TTC549 (cell line): ENCODE measurements around the gene MAGI1.

ENCODE experiments used
- FAIRE-seq: peaks from 2 replicates; lab custom pipeline; 2012; peaks lifted over from hg19 to GRCh38; lab: Jason Lieb, UNC

Gene MAGI1

GRCh38 chr3:65787827-65788226 lies 250.9 kb downstream of the MAGI1 start:
- FAIRE-seq: no peak

GRCh38 chr3:65787340-65787739 lies 251.4 kb downstream of the MAGI1 start:
- FAIRE-seq: no peak

- no peak for FAIRE-seq
These were observed 251.8 kb downstream of the MAGI1 start for GRCh38 chr3:65786890-65787289.

GRCh38 chr3:65785065-65785645 lies 253.6 kb downstream of the MAGI1 start:
- peak; percentile 73 for FAIRE-seq

- FAIRE-seq: no peak
These were observed 255.6 kb downstream of the MAGI1 start for GRCh38 chr3:65783117-65783516.

GRCh38 chr3:65781594-65781993 lies 257.1 kb downstream of the MAGI1 start:
- FAIRE-seq: no peak

GRCh38 chr3:65779390-65779789 lies 259.3 kb downstream of the MAGI1 start:
- no peak for FAIRE-seq

GRCh38 chr3:65778968-65779367 lies 259.8 kb downstream of the MAGI1 start:
- FAIRE-seq: no peak

GRCh38 chr3:65777050-65777449 lies 261.7 kb downstream of the MAGI1 start:
- no peak for FAIRE-seq

GRCh38 chr3:65776494-65776893 lies 262.2 kb downstream of the MAGI1 start:
- no peak for FAIRE-seq

- FAIRE-seq: no peak
These were observed 262.6 kb downstream of the MAGI1 start for GRCh38 chr3:65776081-65776480.

GRCh38 chr3:65772758-65773157 lies 266.0 kb downstream of the MAGI1 start:
- no peak for FAIRE-seq

- FAIRE-seq: no peak
These were observed 271.2 kb downstream of the MAGI1 start for GRCh38 chr3:65767551-65767950.

GRCh38 chr3:65762235-65762580 lies 276.5 kb downstream of the MAGI1 start:
- FAIRE-seq: no peak

GRCh38 chr3:65761446-65762234 lies 277.1 kb downstream of the MAGI1 start:
- no peak for FAIRE-seq

GRCh38 chr3:65758876-65759598 lies 279.7 kb downstream of the MAGI1 start:
- no peak for FAIRE-seq

- no peak for FAIRE-seq
These were observed 280.3 kb downstream of the MAGI1 start for GRCh38 chr3:65758438-65758837.

- FAIRE-seq: no peak
These were observed 286.1 kb downstream of the MAGI1 start for GRCh38 chr3:65752636-65753035.

GRCh38 chr3:65751123-65751700 lies 287.5 kb downstream of the MAGI1 start:
- FAIRE-seq: no peak

GRCh38 chr3:65749066-65749465 lies 289.7 kb downstream of the MAGI1 start:
- no peak for FAIRE-seq

GRCh38 chr3:65748326-65748725 lies 290.4 kb downstream of the MAGI1 start:
- FAIRE-seq: no peak

GRCh38 chr3:65746848-65747247 lies 291.9 kb downstream of the MAGI1 start:
- no peak for FAIRE-seq

- FAIRE-seq: no peak
These were observed 293.4 kb downstream of the MAGI1 start for GRCh38 chr3:65745306-65745705.
